Lung (tissue), 12 donors: ENCODE measurements around the gene HMG20A. TPM values are rescaled to one million over a fixed set of nuclear protein-coding genes. Genes with fewer than 3 reads are reported as not detected.

Experiments used
- ATAC-seq: fragments of 200-7000 bp; cut with Tn5 transposase; one replicate; pipeline ENCODE4 v1.9.1; 2020; ENCODE audit warnings: moderate number of reproducible peaks; ENCODE audit not compliant: insufficient read depth, low FRiP score
- DNase-seq, 3 donors: peaks; one replicate each; pipeline ENCODE4 v3.0.0-alpha.2; 2013 to 2017
- H3K27ac ChIP-seq, 2 donors: one replicate each; pipeline ENCODE4 v1.5.1; 2013; ENCODE audit warnings: mild to moderate bottlenecking in 2 of 2, moderate library complexity in 2 of 2, control low read depth in 1 of 2, inconsistent platforms in 1 of 2, low read depth in 1 of 2, low read length in 1 of 2
- H3K27me3 ChIP-seq, 3 donors: one replicate each; pipeline ENCODE4 v1.5.1; 2013; ENCODE audit warnings: low read length in 2 of 3; ENCODE audit not compliant: control insufficient read depth in 3 of 3, insufficient read depth in 3 of 3
- H3K36me3 ChIP-seq, 4 donors: one replicate each; pipeline ENCODE4 v1.5.1; 2013; ENCODE audit warnings: low read length in 4 of 4, mild to moderate bottlenecking in 1 of 4, moderate library complexity in 1 of 4; ENCODE audit not compliant: control insufficient read depth in 4 of 4, insufficient read depth in 4 of 4
- H3K4me1 ChIP-seq, 5 donors: one replicate each; pipeline ENCODE4 v1.5.1; 2013; ENCODE audit warnings: low read length in 5 of 5, mild to moderate bottlenecking in 2 of 5, moderate library complexity in 1 of 5; ENCODE audit not compliant: control insufficient read depth in 5 of 5, insufficient read depth in 5 of 5
- H3K4me3 ChIP-seq: one replicate; pipeline ENCODE4 v1.5.1; 2013; ENCODE audit warnings: mild to moderate bottlenecking, control low read depth, moderate library complexity
- H3K9ac ChIP-seq, 2 donors: one replicate each; pipeline ENCODE4 v1.5.1; 2013; ENCODE audit warnings: low read length in 2 of 2, control low read depth in 1 of 2; ENCODE audit not compliant: insufficient read depth in 1 of 2
- H3K9me3 ChIP-seq, 4 donors: one replicate each; pipeline ENCODE4 v1.5.1; 2013; ENCODE audit warnings: low read length in 3 of 4, mild to moderate bottlenecking in 1 of 4, moderate library complexity in 1 of 4; ENCODE audit not compliant: control insufficient read depth in 4 of 4, insufficient read depth in 3 of 4
- CTCF ChIP-seq: IDR thresholded peaks from 2 replicates; pipeline ENCODE4 v1.5.1; 2012; ENCODE audit warnings: mild to moderate bottlenecking; ENCODE audit errors: control extremely low read depth, extremely low read depth
- WGBS, 2 donors: extraction: QIAGEN DNeasy Blood & Tissue Kit; methylation state at CpG; one replicate each; pipeline ENCODE4 v1.1.7; 2013; 5-methylcytosine and 5-hydroxymethylcytosine counted together
- polyA plus RNA-seq, 2 donors: library from polyadenylated mRNA; stranded (reverse); fragments of 200-250 nt; gene quantifications; one replicate each; pipeline ENCODE4 v1.2.1, GENCODE V29; 2013
- total RNA-seq, 2 donors: library from RNA; depleted of rRNA in 1 of 2; stranded (reverse); fragments of >200 nt in 1 of 2; gene quantifications; one replicate each; pipeline ENCODE4 v1.2.1, GENCODE V29; 2014 to 2021
- donor health status: control.
- donor health status: control.
- donor health status: Bipolar disorder and iron deficiency.
- donor health status: healthy.
- donor health status: DM: yes; HTN: yes; CAD: no.

Gene HMG20A
- total and polyA plus RNA-seq, 4 donors = 12.7 to 63.9 (median 23.4) TPM

GRCh38 chr15:77516786-77517185 lies 96.1 kb downstream of the HMG20A start:
- no peaks in the 10 kb centered on the region for H3K9me3 ChIP-seq
- H3K27me3 ChIP-seq = no peaks in the 10 kb centered on the region
- WGBS, 2 donors = 95% methylated on average over 12 of the region's 12 CpGs
- peaks cover 0 to 3% (median 0%) of the 10 kb centered on the region in 5 donors for H3K4me1 ChIP-seq
- no peak for ATAC-seq
- H3K4me3 ChIP-seq = no peak overlapping the region
- no peak overlapping the region for H3K27ac ChIP-seq
- no peaks in the 10 kb centered on the region for H3K36me3 ChIP-seq
- no peak for TF ChIP-seq CTCF
- no peak overlapping the region for H3K9ac ChIP-seq
- no peak for DNase-seq

GRCh38 chr15:77517579-77517978 lies 96.9 kb downstream of the HMG20A start:
- Histone ChIP-seq H3K27me3 (no peaks in the 10 kb centered on the region), H3K9me3 (no peaks in the 10 kb centered on the region), H3K9ac (no peak overlapping the region), H3K36me3 (no peaks in the 10 kb centered on the region), H3K4me3 (no peak overlapping the region), H3K4me1 (peaks cover 0 to 3% (median 0%) of the 10 kb centered on the region in 5 donors), H3K27ac (no peak overlapping the region)
- DNase-seq (no peak), ATAC-seq (no peak)
- 88 to 93% methylated on average over 7 of the region's 7 CpGs for WGBS, 2 donors
- TF ChIP-seq CTCF = no peak

GRCh38 chr15:77518458-77518857 lies 97.8 kb downstream of the HMG20A start:
- no peak overlapping the region for H3K4me3 ChIP-seq
- 97 to 98% methylated on average over 6 of the region's 6 CpGs for WGBS, 2 donors
- no peaks in the 10 kb centered on the region for H3K27me3 ChIP-seq
- no peaks in the 10 kb centered on the region for H3K9me3 ChIP-seq
- H3K36me3 ChIP-seq = no peaks in the 10 kb centered on the region
- no peak overlapping the region for H3K9ac ChIP-seq
- peaks cover 0 to 3% (median 0%) of the 10 kb centered on the region in 5 donors for H3K4me1 ChIP-seq
- ATAC-seq (no peak), DNase-seq (no peak)
- H3K27ac ChIP-seq = no peak overlapping the region
- TF ChIP-seq CTCF = no peak

GRCh38 chr15:77519540-77519939 lies 98.9 kb downstream of the HMG20A start:
- ATAC-seq = no peak
- peak in 1 of 3 donors; percentile 45 for DNase-seq
- Histone ChIP-seq H3K9me3 (no peaks in the 10 kb centered on the region), H3K36me3 (no peaks in the 10 kb centered on the region), H3K4me3 (no peak overlapping the region), H3K27me3 (no peaks in the 10 kb centered on the region), H3K9ac (no peak overlapping the region), H3K4me1 (peaks cover 0 to 2% (median 0%) of the 10 kb centered on the region in 5 donors), H3K27ac (no peak overlapping the region)
- no peak for TF ChIP-seq CTCF
- 77 to 79% methylated on average over 3 of the region's 3 CpGs for whole genome bisulfite sequencing, 2 donors
